Sigmoid colon (tissue), 7 donors: ENCODE data around the gene KYAT1. TPM values are rescaled to one million over a fixed set of nuclear protein-coding genes. Genes with fewer than 3 reads are reported as not detected.

ENCODE experiments used
- DNase-seq: peaks from one replicate; pipeline ENCODE4 v3.0.0-alpha.2; 2019
- H3K27ac ChIP-seq, 4 donors: fragments of 200-600 bp; sonication (generic); one replicate each; pipeline ENCODE4 v1.5.1; 2016 to 2019; ENCODE audit warnings: mild to moderate bottlenecking in 1 of 4
- H3K27me3 ChIP-seq, 3 donors: fragments of 200-600 bp; sonication (generic); one replicate each; pipeline ENCODE4 v1.5.1; 2019; ENCODE audit warnings: mild to moderate bottlenecking in 1 of 3
- H3K36me3 ChIP-seq, 4 donors: fragments of 200-600 bp; sonication (generic); one replicate each; pipeline ENCODE4 v1.5.1; 2016 to 2019
- H3K4me1 ChIP-seq, 4 donors: fragments of 200-600 bp; sonication (generic); one replicate each; pipeline ENCODE4 v1.5.1; 2017 to 2019
- H3K4me3 ChIP-seq, 4 donors: fragments of 200-600 bp; sonication (generic); one replicate each; pipeline ENCODE4 v1.5.1; 2017 to 2019; ENCODE audit warnings: mild to moderate bottlenecking in 2 of 4, moderate library complexity in 1 of 4
- H3K9me3 ChIP-seq, 4 donors: fragments of 200-600 bp in 3 of 4; sonication (generic) in 3 of 4; one replicate each; pipeline versions ENCODE4 v1.5.1 to v1.6.1; 2013 to 2019
- CTCF ChIP-seq, 4 experiments: fragments of 450-650 bp in 3 of 4; fragments of 200-600 bp in 1 of 4; IDR thresholded peaks; one replicate each; pipeline ENCODE4 v1.5.1; 2016 to 2019; ENCODE audit warnings: antibody characterized with exemption in 4 of 4, mild to moderate bottlenecking in 3 of 4, moderate library complexity in 2 of 4
- EP300 ChIP-seq, 4 donors: sonication (generic); formaldehyde crosslinking; IDR thresholded peaks; one replicate each; pipeline ENCODE4 v1.6.1; 2017; ENCODE audit warnings: antibody characterized with exemption in 4 of 4
- POLR2A ChIP-seq, 2 donors: fragments of 450-650 bp; IDR thresholded peaks; one replicate each; pipeline ENCODE4 v1.6.1; 2016; ENCODE audit warnings: antibody characterized with exemption in 2 of 2, mild to moderate bottlenecking in 2 of 2, moderate library complexity in 2 of 2
- POLR2AphosphoS5 ChIP-seq, 4 donors: sonication (generic); formaldehyde crosslinking; IDR thresholded peaks; one replicate each; pipeline ENCODE4 v1.6.1; 2017; ENCODE audit warnings: antibody characterized with exemption in 4 of 4
- WGBS, 2 donors: extraction: QIAGEN DNeasy Blood & Tissue Kit; methylation state at CpG; one replicate each; pipeline ENCODE4 v1.1.7; 2013; 5-methylcytosine and 5-hydroxymethylcytosine counted together
- intact Hi-C: fragments of 100-400 bp; cut with DNase I; formaldehyde crosslinking; loops from one replicate; pipeline ENCODE4 v1.15.1; 2023
- polyA plus RNA-seq, 3 donors: library from polyadenylated mRNA; stranded (reverse); fragments of 200-250 nt; gene quantifications; one replicate each; pipeline ENCODE4 v1.2.3, GENCODE V29; 2013
- total RNA-seq, 4 donors: library from RNA; depleted of rRNA; stranded (reverse); fragments of >200 nt; gene quantifications; one replicate each; pipeline ENCODE4 v1.1.0, GENCODE V29; 2016
- donor health status: healthy with polysubstance abuse.
- donor health status: Bipolar disorder and iron deficiency.
- donor health status: healthy.

Gene KYAT1
- total and polyA plus RNA-seq, 7 donors: 0.60 to 8.0 (median 4.5) TPM

GRCh38 chr9:128838338-128838737 lies 43.4 kb downstream of the KYAT1 start:
- Histone ChIP-seq H3K27me3 (no peaks in the 10 kb centered on the region), H3K9me3 (no peaks in the 10 kb centered on the region), H3K4me3 (no peak overlapping the region), H3K36me3 (peaks cover 0 to 2% (median 0%) of the 10 kb centered on the region in 4 donors), H3K4me1 (no peaks in the 10 kb centered on the region), H3K27ac (no peak overlapping the region)
- TF ChIP-seq CTCF (IDR thresholded peaks at IDR 0.05) (no peak), POLR2A (IDR thresholded peaks at IDR 0.05) (no peak), POLR2AphosphoS5 (IDR thresholded peaks at IDR 0.05) (no peak), EP300 (IDR thresholded peaks at IDR 0.05) (no peak)
- intact Hi-C loops: no loop called here
- no peak for DNase-seq
- WGBS, 2 donors: 53 to 87% methylated on average over 3 of the region's 3 CpGs

DNA sequence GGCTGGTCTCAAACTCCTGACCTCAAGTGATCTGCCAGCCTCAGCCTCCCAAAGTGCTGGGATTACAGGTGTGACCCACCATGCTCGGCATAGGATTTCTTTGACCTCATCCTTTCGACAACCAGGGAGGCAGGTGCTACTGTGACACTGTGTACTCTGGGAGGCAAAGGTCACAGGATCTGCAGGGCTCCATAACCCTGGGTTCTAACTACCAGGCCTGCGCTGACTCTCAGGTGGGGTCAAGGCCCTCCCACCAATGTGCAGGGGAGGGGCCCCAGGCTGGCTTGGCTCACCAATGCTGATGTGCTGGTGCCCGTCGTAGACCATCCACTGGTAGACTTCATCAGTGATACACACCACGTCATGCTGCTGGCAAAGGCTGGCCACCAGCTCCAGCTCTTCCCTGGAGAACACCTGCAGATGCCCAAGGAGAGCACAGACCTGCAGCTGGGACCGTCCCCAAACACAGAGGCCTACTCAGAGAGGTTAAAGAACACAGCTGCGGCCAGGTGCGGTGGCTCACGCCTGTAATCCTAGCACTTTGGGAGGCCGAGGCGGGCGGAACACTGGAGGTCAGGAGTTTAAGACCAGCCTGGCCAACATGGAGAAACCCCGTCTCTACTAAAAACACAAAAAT lies 45.1 kb downstream of the KYAT1 start:
- no peak for DNase-seq
- TF ChIP-seq CTCF (IDR thresholded peaks at IDR 0.05): no peak
- TF ChIP-seq POLR2A (IDR thresholded peaks at IDR 0.05): no peak
- TF ChIP-seq POLR2AphosphoS5 (IDR thresholded peaks at IDR 0.05): no peak
- no peak for TF ChIP-seq EP300 (IDR thresholded peaks at IDR 0.05)
- 92 to 94% methylated on average over 14 of the region's 14 CpGs for WGBS, 2 donors
- Histone ChIP-seq H3K4me3 (no peak overlapping the region), H3K9me3 (no peaks in the 10 kb centered on the region), H3K36me3 (peaks cover 0 to 5% (median 0%) of the 10 kb centered on the region in 4 donors), H3K27ac (no peak overlapping the region), H3K4me1 (no peaks in the 10 kb centered on the region), H3K27me3 (no peaks in the 10 kb centered on the region)
- intact Hi-C loops: no loop called here

GRCh38 chr9:128835246-128836210 lies 46.2 kb downstream of the KYAT1 start:
- H3K4me1 ChIP-seq: no peaks in the 10 kb centered on the region
- 95 to 96% methylated on average over 28 of the region's 28 CpGs for WGBS, 2 donors
- H3K9me3 ChIP-seq: no peaks in the 10 kb centered on the region
- TF ChIP-seq POLR2A (IDR thresholded peaks at IDR 0.05) (no peak), EP300 (IDR thresholded peaks at IDR 0.05) (no peak), POLR2AphosphoS5 (IDR thresholded peaks at IDR 0.05) (no peak), CTCF (IDR thresholded peaks at IDR 0.05) (no peak)
- H3K4me3 ChIP-seq: no peak overlapping the region
- H3K27me3 ChIP-seq: no peaks in the 10 kb centered on the region
- intact Hi-C loops: no loop called here
- DNase-seq: no peak
- H3K36me3 ChIP-seq: peaks cover 0 to 5% (median 0%) of the 10 kb centered on the region in 4 donors
- no peak overlapping the region for H3K27ac ChIP-seq

- 96% methylated on average over 10 of the region's 10 CpGs for WGBS, 2 donors
- H3K4me1 ChIP-seq: peaks cover 0 to 15% (median 11%) of the 10 kb centered on the region in 4 donors
- H3K9me3 ChIP-seq: no peaks in the 10 kb centered on the region
- H3K36me3 ChIP-seq: peaks cover 0 to 5% (median 0%) of the 10 kb centered on the region in 4 donors
- no peak overlapping the region for H3K27ac ChIP-seq
- intact Hi-C loops: no loop called here
- H3K27me3 ChIP-seq: no peaks in the 10 kb centered on the region
- no peak for TF ChIP-seq POLR2AphosphoS5 (IDR thresholded peaks at IDR 0.05)
- no peak for TF ChIP-seq POLR2A (IDR thresholded peaks at IDR 0.05)
- TF ChIP-seq EP300 (IDR thresholded peaks at IDR 0.05): no peak
- no peak for TF ChIP-seq CTCF (IDR thresholded peaks at IDR 0.05)
- no peak overlapping the region for H3K4me3 ChIP-seq
- DNase-seq: no peak
These were observed 48.1 kb downstream of the KYAT1 start for GRCh38 chr9:128833696-128834095.
